Cardiac fibroblast (primary cell): ENCODE data around the gene NBL1.
A peak's percentile ranks its signal among the peaks of the same experiment; 100 is the strongest.

Experiments used
- DNase-seq, 2 donors: peaks; one replicate each; pipeline versions ENCODE4 v3.0.0 to v3.0.0-alpha.2; 2010; ENCODE audit warnings: low read depth in 2 of 2
- H3K4me3 ChIP-seq, 2 donors: replicated peaks in 1 of 2; 1 replicate in 1 of 2; 2 replicates in 1 of 2; pipeline ENCODE4 v1.5.1; 2011; ENCODE audit warnings: low read depth in 2 of 2, low read length in 2 of 2, mild to moderate bottlenecking in 2 of 2, moderate library complexity in 1 of 2
- TF ChIP-seq, protein P1 (sequence below): IDR thresholded peaks from one replicate; pipeline ENCODE4 v1.5.1; 2011; ENCODE audit warnings: low read depth, mild to moderate bottlenecking, low read length, inconsistent platforms

NBL1 gene, protein sequence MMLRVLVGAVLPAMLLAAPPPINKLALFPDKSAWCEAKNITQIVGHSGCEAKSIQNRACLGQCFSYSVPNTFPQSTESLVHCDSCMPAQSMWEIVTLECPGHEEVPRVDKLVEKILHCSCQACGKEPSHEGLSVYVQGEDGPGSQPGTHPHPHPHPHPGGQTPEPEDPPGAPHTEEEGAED

GRCh38 chr1:19643602-19644394 lies at the start of gene NBL1:
TSS of gene NBL1 (plus strand) at chr1:19644311. CDS start at chr1:19655031, 10,720 bp downstream.
- TF ChIP-seq, protein P1, sequence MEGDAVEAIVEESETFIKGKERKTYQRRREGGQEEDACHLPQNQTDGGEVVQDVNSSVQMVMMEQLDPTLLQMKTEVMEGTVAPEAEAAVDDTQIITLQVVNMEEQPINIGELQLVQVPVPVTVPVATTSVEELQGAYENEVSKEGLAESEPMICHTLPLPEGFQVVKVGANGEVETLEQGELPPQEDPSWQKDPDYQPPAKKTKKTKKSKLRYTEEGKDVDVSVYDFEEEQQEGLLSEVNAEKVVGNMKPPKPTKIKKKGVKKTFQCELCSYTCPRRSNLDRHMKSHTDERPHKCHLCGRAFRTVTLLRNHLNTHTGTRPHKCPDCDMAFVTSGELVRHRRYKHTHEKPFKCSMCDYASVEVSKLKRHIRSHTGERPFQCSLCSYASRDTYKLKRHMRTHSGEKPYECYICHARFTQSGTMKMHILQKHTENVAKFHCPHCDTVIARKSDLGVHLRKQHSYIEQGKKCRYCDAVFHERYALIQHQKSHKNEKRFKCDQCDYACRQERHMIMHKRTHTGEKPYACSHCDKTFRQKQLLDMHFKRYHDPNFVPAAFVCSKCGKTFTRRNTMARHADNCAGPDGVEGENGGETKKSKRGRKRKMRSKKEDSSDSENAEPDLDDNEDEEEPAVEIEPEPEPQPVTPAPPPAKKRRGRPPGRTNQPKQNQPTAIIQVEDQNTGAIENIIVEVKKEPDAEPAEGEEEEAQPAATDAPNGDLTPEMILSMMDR, result no peak
- H3K4me3 ChIP-seq, result peak within 1 kb of the TSS; percentile 77
- peak; percentile 45 to 79 for DNase-seq

- peak overlapping the region; percentile 80 to 87 for H3K4me3 ChIP-seq
- no peak for DNase-seq
- TF ChIP-seq, protein P1, result no peak
Measured at GRCh38 chr1:19596065-19596713, 47.9 kb upstream of the NBL1 start.

DNA sequence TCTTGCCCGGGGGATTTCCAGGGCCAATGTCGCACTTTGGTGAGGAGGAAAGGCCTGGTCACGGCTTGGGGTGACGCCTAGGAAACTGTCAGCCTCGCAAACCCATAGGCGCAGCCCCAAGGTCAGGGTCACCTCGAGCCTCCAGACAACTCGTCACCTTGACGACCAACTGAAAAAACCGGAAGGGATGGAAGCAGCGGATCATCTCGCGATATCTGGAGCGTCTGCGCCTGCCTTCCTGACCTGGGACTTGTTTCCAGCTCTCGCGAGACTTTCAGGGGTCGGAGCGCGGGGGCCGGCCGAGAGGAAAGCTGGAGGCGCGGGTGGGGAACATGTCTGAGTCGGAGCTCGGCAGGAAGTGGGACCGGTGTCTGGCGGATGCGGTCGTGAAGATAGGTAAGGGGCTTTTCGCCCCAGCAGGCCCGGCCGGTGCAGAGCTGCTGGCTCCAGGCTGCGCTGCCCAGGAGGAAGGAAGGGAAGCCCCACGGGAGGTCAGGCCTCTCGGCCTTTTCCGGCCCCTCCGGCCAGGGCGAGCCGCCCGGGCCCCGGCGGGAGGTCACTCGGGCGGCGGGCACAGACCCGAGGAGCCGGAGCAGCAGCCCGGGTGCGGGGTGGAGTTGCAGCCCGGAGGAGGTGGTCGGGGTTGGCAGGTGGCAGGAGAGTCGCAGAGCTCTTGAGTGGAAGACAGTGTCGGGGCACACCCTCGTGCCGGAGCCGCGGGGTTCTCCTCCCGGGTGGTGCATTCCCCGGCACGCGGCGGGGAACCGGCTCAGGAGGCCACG lies 47.2 kb upstream of the NBL1 start:
- H3K4me3 ChIP-seq, result peak overlapping the region; percentile 80 to 87
- TF ChIP-seq, protein P1, result no peak
- peak; percentile 98 to 99 for DNase-seq

GRCh38 chr1:19597496-19598309 lies 46.4 kb upstream of the NBL1 start:
- peak overlapping the region; percentile 80 to 87 for H3K4me3 ChIP-seq
- TF ChIP-seq, protein P1, result no peak
- DNase-seq, result peak; percentile 58 to 60

DNA sequence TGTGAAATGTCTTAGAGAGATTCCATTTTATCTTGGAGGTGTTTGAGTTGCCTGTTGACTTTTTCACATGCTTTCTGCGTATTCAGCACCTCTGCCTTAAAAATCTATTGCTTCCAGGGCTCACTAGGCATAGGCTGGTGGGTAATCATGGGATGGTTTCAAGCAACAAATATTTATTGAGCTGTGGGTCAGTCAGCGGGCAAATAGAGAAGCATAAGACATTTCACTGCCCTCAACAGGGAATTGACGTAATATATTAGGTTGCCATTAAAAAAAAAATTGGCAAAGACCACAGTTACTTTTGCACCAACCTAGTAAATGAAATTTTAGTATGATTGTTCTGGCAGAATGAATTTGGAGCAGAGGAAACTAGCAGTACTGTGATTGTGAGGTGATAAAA lies 44.3 kb upstream of the NBL1 start:
- no peak for DNase-seq
- H3K4me3 ChIP-seq, result no peak overlapping the region
- TF ChIP-seq, protein P1, result no peak

DNA sequence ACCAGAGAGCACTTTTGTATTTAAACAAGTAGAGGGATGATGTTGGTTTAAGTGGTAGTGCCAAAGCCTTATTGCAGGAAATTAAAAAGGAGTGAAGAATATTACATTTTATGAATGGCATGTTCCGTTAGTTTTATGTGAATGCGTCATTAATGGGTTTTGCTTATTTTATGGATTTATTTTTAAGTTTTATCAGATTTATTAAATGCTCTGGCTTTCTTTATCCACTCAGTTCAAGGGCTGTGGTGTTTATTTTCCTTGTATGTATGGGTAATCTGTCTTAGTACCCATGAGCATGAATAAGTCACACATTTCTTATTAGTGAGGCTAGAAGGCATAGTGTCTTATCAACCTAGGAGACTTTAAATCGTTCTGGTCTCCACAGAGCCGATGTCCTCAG lies 41.6 kb upstream of the NBL1 start:
- TF ChIP-seq, protein P1, result no peak
- DNase-seq, result no peak
- no peak overlapping the region for H3K4me3 ChIP-seq
